GM18873 (cell line): ENCODE measurements around the gene TECPR1.

Experiments used
- ATAC-seq: cut with Tn5 transposase; IDR thresholded peaks from one replicate; pipeline ENCODE4 v1.9.1; 2021; ENCODE audit warnings: mild to moderate bottlenecking, moderate library complexity, moderate number of reproducible peaks; ENCODE audit not compliant: unreplicated experiment, low FRiP score

The TECPR1 gene, protein sequence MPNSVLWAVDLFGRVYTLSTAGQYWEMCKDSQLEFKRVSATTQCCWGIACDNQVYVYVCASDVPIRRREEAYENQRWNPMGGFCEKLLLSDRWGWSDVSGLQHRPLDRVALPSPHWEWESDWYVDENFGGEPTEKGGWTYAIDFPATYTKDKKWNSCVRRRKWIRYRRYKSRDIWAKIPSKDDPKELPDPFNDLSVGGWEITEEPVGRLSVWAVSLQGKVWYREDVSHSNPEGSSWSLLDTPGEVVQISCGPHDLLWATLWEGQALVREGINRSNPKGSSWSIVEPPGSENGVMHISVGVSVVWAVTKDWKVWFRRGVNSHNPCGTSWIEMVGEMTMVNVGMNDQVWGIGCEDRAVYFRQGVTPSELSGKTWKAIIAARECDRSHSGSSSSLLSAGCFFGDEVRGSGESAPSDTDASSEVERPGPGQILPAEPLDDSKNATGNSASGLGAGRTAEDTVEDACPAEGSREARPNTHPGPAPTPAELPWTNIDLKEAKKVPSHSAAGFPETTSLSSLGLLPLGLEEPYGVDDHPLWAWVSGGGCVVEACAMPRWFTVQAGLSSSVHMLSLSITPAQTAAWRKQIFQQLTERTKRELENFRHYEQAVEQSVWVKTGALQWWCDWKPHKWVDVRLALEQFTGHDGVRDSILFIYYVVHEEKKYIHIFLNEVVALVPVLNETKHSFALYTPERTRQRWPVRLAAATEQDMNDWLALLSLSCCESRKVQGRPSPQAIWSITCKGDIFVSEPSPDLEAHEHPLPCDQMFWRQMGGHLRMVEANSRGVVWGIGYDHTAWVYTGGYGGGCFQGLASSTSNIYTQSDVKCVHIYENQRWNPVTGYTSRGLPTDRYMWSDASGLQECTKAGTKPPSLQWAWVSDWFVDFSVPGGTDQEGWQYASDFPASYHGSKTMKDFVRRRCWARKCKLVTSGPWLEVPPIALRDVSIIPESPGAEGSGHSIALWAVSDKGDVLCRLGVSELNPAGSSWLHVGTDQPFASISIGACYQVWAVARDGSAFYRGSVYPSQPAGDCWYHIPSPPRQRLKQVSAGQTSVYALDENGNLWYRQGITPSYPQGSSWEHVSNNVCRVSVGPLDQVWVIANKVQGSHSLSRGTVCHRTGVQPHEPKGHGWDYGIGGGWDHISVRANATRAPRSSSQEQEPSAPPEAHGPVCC

DNA sequence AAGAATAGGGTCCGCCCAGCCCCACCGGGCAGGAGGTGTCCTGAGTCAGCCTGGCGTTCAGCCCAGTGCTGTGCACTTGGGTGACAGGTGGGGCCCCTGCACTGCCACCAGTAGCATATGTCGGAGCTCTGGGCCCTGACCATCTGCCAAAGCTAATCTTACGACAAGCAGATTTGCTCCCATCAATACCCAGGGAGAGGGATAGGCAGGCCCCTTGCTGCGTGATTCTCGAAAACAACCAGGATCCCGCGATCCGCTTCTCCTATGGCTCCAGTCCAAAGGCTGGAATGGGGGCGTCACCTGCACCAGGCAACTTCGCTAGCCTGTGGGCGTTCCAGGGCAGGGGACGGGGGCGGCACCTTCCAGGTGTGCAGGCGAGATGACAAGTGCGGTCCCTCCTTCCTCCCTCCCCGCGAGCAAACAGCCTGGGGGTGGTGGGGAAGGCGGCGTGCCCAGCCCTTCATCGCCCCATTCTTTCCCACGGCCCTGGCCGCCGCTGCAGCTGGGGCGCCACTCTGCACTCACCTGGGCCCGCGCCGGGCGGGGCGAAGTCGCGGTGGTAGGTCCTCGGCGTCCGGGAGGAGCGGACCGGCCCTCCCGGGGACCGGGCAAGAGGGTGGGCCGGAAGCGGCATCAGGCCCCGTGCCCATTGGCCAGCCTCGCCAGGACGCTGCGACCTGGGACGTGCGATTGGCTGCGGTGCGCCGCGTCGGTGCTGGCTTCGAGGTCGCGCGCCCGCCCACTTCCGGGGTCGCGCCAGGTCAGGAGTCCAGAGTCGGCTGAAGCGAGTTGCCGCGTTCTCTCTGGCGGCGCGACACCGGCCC, at the start of gene TECPR1:
Gene TECPR1 (minus strand): TSS at position 632 of the 824 bp plus-strand sequence. CDS start 6,086 bp downstream, outside the sequence.
- ATAC-seq, result peak; percentile 98

DNA sequence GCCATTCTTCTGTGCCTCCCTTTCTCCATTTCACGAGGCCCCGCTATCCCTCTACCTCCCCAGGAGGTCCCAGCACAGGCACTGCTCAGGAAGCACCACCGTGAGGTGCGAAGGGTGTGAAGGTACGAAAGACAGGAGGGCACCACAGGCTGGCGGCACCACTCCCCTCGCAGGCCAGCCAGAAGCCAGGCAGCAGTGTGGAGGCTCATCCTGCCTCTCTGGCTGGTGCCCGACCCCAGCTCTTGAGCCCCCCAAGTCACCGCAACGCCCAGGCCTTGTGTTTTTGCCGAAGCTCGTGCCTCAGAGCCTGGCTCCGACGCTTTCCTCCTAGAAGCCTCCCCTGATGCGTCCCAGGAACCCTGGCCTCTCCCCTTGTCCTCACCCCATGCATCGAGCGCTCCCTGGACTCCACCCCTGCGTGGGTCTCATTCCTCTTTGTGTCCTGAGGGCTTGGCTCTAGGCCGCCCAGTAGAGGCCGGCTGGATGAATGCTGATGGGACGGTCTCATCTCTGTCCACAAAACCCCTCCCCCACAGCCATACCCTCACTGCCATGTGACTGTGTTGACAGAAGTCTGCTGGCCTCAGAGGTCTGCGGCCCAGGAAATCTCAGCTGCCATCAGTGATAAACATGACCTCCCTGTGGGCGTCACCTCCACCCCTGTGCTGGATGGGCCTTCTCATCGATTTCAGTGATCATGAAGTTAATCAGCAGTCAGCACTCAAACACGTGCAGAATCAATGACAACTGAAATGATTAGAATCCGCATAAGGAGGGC, 48.8 kb upstream of the TECPR1 start:
- ATAC-seq, result no peak

DNA sequence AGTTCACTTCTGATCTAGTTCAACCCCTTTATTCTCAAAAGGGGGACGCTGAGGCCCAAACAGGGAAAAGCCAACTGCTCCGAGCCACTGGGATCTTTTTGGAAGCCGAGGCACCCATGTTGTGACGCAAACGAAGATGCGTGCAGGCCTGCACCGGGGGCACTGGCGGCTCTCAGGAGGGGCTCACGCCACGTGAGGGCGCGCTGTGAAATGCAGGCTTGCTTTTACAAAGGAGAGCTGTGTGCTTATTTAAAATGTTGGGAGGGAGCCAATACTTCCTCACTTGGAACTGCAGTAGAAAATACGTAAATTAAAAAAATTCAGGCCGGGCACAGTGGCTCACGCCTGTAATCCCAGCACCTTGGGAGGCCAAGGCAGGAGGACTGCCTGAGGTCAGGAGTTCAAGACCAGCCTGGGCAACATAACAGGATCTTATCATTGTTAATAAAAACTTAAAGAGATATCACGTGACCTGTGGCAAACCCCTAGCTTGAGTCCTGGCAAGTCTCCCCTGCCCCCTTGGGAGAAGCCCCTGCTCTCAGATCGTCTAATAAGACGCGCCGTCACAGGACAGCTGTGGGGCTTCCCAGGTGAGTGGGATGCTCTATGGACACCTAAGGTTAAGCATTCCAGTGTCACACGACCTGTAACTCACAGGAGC, 45.7 kb upstream of the TECPR1 start:
- ATAC-seq, result no peak

DNA sequence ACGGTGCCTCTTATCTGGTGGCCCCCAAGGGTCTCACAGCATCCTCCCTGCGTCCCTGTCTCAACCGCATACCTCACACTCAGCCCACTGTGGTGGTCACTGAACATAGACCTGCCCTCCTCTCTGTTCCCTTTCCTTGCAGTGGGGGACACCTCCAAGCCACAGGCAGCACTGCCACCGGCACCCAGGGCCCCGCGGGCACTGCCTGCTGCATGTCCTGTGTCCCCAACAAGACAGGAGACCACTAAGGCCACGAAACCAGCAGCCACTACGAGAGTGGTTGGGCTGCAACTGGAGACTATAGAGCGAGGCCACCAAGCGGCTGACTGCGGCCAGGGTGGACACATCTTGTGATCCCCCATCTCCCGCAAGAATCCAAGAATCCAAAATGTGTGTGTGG, 44.8 kb upstream of the TECPR1 start:
- no peak for ATAC-seq

DNA sequence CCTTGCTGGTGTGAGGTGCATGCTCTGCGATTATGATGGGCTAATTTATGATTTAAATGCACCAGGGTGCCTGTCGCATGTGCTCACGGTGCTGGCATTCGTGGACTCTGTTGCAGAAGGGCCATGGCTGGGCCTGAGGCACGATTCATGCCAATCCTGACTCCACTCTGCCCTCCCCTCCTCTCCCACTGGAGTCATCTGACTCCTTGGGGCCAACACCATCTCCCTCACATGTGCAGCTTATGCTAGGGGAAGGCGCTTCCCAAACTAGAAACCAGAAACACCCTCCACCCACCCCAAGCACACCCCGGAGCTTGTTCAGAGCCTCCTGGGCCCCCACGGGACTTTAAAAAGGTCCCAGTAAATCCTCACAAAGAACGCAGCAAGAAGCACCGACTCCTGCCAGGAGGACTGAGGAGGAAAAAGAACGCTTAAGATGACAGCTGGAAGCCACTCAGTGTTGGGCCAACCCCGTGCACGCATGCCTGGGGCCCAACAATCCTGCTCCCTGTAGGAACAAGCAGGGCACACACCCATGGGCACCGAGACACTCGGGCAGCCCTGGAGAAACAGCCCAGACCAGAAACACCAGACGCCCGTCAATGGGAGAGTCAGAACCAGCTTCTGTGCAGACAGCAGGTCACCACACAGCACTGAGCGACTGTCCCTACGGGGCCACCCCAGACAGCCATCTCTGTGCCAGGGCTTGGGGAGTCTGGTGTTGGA, 43.6 kb upstream of the TECPR1 start:
- no peak for ATAC-seq

DNA sequence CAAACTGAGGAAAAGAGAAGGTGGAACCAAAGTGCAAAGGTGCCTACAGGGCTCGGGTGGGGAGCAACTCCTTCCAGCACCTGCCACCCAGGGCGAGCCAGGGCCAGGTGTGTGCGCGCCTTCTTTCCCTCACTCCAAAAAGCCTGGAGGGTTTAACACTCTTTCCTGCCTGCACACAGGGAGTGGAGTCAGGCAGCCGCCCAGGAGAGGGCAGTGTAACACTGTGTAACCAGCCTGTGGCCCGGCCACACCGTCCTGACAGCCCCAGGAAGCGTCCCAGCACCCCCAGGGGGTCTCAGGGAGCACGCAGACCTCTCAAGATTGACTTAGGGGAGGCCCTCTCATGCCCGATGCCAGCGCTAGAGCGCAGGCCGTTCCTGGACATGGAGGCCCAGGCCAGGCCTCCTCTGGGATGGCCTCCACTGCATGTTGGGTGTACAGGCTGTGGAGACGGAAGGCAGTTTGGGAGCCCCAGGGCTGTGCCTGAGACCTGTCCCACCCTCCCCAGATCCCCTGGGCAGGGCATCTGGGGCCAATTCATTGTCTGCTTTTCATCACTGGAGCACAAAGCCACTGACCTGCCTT, 42.9 kb upstream of the TECPR1 start:
- ATAC-seq, result no peak

DNA sequence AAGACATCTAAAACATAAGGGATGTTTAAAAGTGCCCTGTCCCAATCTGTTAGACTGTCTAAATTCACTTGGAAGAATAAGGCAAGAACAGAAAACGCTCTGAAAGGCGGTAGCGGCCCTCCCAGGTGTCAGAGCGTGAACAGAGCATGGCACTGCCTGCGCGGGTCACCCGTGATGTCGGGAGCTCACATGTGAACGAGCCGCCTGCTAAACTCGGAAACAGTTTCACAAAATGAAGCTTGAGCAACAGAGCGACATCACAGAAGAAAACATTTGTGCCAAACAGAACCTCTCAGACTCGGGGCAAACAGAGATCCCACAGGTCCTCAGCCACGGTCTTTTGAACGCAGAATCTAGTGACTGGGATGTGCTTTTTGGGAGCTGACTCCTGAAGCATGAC, 42.3 kb upstream of the TECPR1 start:
- ATAC-seq, result no peak

DNA sequence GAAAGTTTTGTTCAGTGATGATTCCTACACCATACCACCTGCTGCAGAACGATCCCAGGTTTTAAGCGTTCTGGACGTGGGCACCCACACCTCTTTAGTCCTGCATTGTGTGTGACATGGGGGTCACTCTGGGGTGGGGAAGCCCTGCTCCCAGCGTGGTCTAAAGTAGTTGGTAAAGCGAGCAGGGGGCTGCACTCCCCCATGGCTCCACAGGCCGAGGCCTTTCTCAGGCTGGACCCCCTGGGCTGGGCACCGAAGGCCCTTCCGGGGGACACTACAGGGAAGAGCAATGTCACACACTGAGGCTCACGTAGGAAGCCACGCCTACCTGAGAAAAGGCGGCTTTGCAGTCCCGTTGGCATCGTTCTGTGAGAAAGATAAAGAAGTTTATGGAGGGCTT, 41.7 kb upstream of the TECPR1 start:
- no peak for ATAC-seq

DNA sequence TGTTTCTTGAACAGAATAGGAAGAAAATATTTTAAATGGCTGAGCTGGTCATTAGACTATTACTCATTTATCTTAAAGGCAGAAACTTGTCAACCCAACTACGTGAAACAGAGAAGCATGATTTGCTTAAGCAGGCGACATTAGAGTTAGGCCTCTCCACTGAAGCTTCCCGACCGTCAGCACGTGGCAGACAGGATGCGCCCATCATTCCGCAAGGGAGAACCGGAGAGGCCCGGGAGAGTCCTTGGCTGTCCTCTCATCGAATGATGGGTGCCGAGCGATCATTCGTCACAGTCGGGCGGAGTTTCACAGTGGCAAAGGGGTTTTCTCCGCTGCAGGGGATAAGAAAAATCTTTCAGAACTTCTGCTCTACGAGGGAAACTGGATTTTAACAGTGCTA, 41.2 kb upstream of the TECPR1 start:
- ATAC-seq, result no peak

DNA sequence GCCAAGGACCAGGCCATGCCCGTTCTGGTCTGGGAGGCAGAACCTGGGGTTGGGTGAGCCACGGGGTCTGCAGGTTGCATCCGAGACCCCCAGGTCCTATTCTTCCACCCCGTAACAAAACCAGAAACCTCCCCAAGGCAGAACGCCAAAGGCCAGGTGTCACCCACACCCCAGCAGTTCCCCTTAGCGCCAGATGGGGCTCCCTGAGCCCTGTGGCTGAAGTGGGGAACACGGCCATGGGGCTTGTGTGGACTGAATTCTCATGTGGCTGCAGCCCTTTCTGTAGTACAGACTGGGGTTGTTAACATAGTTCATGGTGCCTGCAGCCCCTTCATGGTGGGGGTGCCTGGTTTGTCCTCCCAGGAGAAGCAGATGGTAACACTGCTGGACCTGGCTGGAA, 39.7 kb upstream of the TECPR1 start:
- no peak for ATAC-seq

DNA sequence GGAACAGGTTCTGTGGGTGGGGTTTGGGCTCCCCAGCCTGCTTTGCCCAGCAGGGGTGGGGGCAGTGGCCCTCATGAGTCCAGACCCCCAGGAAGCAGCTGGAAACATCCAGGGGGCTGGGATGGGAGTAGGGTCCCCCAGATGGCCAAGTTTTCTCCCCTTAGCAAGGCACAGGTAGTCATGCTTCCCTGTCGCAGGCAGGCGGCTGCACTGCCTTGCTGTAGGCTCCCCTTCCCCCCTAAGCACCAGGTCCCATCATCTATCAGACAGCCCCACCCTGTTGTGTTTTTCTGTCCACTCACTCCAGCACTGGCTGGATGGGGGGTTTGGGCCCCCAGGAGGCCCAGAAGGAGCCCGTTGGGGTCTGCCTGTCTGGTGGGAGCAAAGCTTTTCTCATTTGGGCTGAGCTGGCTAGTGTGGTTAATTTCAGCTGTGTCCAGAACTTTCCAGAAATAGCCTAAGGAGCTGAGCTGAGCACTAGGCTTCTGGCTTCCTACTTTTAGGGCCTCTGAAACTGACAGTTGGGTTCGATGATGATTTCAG, 37.4 kb upstream of the TECPR1 start:
- no peak for ATAC-seq

DNA sequence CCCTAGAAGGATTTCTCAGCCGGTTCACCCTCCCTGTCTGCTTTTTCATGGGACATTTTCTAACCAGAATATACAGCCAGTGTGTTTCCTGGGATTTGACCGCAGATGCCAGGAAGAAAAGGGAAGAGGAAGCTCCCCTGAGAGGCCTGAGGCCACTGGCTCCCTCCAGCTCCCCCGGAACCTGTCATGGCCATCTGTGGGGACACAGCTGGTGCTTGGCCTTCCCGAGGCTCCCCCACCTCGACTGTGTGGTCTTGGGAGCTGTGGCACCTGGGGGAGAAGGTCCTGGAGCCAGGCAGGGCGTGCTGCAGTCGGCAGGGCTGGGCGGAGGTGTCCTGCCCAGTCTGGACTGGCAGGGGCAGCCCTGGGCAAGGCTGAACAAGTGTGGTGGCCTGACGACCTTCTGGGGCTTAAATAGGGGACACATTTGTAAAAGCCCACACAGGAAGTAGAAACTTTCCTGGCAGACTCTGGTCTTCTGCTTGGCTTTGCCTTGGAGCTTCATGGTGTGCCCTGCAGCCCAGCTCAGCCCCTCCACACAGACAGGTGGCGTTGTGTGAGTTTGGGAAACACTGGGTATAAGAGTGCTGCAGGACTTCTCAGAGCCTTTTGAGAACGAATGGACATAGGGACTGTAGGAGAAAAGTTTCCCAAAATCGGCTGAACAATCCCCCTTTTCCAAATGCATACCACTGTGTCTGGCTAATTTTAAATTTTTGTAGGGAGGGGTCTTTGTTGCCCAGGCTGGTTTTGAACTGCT, 36.2 kb upstream of the TECPR1 start:
- ATAC-seq, result no peak

DNA sequence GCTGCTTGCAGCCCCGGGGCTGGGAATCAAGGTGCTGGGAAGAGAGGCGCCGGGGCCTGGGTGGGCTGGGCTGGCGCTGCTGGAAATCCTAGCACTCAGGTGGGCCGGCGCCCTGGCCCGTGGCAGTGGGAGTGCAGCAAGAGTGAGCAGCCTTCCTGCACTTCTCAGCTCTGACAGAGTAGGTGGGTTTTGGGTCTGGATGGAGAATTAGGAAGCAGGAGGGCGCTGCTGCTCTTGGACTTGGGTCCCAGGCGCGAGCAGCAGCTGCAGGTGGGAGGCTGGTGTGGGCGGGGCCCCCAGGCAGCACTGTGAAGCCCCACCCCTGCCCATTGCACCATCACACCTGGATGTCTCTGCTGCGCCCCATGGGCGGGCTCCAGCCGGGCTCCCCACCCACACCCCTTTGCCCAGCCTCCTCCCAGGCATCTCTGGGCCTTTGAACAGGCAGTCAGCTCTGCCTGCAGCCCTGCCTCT, 35.5 kb upstream of the TECPR1 start:
- ATAC-seq, result no peak

DNA sequence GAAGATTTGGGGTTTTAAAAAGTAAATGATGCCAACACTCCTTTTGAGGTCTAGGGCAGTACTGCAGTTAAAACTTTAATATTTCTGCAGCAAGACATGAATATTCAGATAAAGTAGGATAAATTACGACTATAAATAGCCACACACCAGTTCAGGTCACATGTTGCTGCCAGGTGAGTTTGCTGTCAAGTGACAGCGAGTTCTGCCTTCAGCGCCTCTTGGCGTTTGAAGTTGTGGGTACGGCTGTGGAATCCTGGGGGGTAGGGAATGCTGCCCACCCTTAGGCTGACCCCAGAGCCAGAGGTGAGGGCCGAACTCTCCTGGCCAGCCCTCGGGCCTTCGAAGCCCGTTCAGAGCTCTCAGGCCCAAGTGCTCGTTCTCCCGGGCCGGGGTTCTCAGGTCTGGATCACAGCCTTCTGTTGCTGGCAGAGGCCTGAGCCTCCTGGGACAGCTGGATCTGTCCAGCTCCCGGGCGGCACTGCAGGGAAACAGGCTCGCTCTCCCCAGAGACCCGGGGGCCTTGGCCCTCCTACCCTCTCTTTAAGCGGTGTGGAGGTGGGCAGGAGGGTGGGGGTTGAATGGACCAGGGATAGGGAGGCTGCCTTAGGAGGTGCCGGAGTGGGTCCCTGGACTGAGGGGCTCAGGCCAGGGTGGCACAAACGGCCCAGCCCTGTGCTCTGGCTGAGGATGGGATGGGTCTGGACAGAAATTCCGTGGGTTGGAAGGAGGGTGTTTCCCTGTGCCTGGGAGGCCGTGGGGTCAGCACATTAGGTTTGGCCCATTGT, 34.9 kb upstream of the TECPR1 start:
- ATAC-seq, result no peak

DNA sequence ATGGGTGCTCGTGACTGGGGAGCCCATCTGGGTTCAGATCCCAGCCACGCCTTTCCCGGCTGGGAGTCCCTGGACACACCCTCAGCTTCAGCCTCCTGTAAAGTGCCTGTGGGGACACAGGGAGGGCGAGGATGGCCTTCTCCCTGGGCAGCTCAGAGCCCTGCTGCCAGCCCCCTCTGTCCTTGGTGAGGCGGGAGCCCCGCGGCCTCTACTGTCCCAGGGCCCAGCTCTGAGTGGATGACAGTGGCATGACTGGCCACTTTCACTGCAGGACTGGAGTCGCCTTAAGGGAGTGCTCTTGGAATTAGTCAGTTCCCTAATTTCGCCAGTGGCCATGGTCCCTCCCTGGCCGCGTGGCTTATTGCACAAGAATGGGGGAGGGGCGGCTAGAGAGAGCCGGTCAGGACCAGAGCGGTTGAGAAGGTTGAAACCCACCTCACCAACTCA, 34.1 kb upstream of the TECPR1 start:
- ATAC-seq, result no peak
